DMS 273 treated with DMSO at 0.1 percent for 48 hours (cell line): Measurements from ENCODE around the gene WDHD1.
A peak's percentile ranks its signal among the peaks of the same experiment; 100 is the strongest.
"Not testable (repeated sequence)": the region's sequence is repeated elsewhere in the genome, so short reads cannot be mapped to it uniquely, and the experiment has no call there.

Experiments used
- DNase-seq: peaks from one replicate; lab custom pipeline; 2025; lab: John Stamatoyannopoulos, UW

WDHD1 gene

DNA sequence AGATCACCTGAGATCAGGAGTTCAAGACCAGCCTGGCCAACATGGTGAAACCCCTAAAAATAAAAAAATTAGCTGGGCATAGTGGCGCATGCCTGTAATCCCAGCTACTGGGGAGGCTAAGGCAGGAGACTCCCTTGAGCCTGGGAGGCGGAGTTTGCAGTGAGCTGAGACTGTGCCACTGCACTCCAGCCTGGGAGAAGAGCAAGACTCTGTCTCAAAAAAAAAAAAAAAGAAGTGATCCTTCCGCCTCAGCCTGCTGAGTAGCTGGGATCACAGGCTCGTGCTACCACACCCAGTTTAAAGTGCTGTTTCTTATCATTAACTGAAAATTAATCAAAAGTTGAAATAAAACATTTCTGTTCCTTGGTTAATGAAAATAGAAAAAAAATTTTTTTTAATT, 117.9 kb downstream of the WDHD1 start:
- DNase-seq = not testable (repeated sequence)

GRCh38 chr14:54908190-54908589, 118.7 kb downstream of the WDHD1 start:
- DNase-seq = no peak

GRCh38 chr14:54906075-54906474, 120.8 kb downstream of the WDHD1 start:
- no peak for DNase-seq

DNA sequence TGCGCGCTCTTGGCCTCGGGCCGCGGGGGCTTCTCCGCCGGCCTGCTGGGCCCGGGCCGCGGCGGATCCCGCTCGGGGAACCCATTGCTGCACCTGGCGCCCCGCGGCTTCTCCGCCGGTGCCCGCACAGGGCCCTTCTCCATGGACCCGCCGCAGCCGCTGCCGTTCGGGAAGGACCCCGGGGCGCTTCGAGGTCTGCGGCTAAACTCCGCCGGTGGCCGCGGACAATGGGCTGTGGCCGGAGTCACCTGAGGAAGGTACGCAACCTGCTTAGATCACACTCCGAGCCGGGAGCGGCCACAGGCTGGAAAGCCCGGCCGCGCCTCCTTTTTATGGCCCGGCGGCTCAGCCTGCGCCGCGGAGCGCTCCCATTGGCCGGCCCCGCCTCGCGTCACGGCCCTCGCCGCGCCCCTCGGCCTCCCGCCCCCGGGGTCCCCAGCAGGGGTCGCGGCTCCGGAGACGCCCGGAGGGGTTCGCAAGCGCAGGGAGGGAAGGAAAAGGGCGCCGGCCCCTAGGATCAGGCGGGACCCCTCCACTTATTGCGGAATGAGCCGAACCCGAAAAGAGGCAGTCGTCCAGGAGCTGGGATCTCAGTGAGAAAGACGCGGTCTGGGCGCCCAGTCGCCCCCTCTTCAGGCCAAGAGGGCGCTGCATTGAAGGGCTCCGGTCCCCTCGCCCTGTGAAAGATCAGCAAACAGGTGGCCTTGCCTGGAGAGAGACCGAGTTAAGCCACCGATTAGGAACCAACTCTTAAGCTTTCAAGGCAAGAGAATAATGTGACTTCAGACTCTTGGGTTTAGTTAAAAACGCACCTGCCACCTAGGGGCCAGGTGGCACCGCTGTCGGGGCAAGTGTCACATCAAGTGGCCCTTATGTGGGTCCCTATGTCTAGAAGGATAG, 124.1 kb downstream of the WDHD1 start, which contains the start of gene GCH1:
TSS of gene GCH1 (minus strand) at position 306 of the 900 bp plus-strand sequence. CDS start at position 143, 163 bp downstream.
- no peak for DNase-seq

GRCh38 chr14:54902143-54902520, 124.8 kb downstream of the WDHD1 start:
- DNase-seq = peak; percentile 45

GRCh38 chr14:54901380-54902142, 125.3 kb downstream of the WDHD1 start:
- no peak for DNase-seq

- no peak for DNase-seq
These were observed 127.3 kb downstream of the WDHD1 start for GRCh38 chr14:54899573-54899972.

- not testable (repeated sequence) for DNase-seq
These were observed 128.9 kb downstream of the WDHD1 start for GRCh38 chr14:54897809-54898555.

DNA sequence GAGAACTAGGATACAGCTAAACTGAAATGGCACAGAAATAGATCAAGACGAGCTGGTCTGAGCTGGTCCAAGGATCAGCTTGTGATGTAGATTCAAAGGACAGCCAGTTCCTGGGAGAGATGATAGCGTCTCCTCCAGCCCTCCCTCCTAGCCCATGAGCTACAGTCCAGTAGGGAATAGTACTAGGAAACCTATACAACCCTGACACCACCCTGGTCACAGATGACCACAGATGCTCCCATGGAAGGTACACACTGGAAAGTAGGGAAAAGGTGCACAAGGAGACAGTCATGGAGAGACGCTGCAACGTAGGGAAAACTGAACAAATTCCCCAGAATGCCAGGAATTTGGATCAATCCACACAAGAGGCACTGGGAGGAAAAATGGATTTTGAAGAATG, 131.2 kb downstream of the WDHD1 start:
- no peak for DNase-seq

DNA sequence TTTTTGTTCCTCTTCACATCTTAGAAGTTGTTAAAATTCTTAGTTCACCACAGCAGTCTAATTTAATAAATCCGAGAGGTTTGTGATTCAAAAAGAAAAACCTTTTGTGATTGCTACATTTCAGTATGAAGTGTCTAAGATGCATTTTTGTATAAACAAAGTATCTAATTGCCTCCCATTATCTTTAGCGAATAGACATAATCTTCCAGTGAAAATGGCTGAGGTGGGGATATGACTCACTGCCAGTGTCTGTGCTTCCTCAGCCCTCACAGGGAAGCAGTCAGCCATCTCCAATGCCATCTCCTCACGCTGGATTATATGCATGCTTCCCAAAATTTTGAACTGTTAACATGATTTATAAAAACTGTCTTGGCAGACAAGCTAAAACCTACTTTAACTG, 131.9 kb downstream of the WDHD1 start:
- DNase-seq = no peak

DNA sequence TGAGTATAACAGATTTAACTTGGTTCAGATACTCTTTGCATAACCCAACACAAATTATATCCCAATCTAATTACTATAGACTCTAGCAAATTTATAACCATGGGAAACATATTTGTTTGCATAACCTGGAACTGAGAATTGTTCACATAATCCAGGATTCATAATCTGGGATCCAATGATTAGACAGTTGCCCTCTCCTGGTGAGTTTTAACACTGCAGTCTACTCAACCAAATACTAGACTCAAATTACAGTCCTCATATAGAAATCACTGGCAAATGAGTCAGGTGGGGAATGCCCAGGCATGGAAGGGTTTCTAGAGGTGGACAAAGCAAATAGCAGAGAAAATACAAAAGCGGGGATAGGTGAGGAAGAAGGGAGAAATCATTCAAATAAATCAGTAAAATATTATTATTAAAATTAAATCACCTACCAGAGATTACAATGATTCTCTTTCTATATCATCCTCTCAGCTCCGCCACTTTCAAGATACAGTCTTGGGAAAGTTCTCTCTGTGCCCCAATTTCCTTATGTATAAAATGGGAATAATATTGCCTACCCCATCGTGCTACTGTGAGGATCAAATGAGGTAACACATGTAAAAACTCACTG, 133.6 kb downstream of the WDHD1 start:
- peak; percentile 36 for DNase-seq

GRCh38 chr14:54891471-54892245, 135.2 kb downstream of the WDHD1 start:
- no peak for DNase-seq

DNA sequence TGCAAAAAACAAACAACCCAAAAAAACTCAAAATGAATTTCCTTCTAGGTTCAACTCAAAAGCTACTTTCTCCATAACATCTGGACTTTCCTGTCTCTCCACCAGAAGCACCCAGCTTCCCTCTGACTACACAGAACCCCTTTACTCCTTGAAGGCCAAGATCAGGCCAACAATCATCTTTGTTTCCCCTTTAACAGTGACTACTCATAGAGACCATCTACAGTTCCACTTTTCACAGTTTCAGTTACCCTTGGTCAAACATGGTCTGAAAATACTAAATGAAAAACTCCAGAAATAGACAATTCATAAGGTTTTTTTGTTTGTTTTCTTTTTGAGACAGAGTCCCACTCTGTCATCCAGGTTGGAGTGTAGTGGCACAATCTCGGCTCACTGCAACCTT, 136.1 kb downstream of the WDHD1 start:
- DNase-seq = no peak

GRCh38 chr14:54889919-54890318, 137.0 kb downstream of the WDHD1 start:
- no peak for DNase-seq
